ENCODE measurements around the gene PRRG2.

Gene PRRG2

DNA sequence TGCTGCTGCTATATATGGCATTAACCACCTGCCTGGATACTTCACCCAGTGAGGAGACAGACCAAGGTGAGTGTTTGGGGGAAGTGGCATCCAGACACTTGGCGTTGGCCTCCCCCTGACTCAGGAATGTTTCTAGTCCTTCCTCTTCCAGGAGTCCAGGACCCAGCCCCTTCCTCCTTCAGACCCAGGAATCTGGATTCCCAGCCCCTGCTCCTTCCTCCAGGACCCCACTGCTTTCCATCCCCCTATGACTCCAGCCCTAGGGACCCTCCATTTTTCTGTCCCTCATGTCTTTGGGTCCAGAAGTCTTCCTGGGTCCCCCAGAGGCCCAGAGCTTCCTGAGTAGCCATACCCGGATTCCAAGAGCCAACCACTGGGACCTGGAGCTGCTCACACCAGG, 2.1 kb downstream of the PRRG2 start:
- Histone ChIP-seq H3K36me3 (ENCODE audit: control insufficient read depth in 5 of 5, insufficient read depth in 5 of 5, low read length in 5 of 5) (no peaks in the 10 kb centered on the region), H3K4me1 (ENCODE audit: control insufficient read depth in 5 of 5, insufficient read depth in 5 of 5, low read length in 5 of 5) (peaks cover 4 to 25% (median 21%) of the 10 kb centered on the region in 5 donors), H3K27me3 (ENCODE audit: control insufficient read depth in 5 of 5, insufficient read depth in 4 of 5, low read length in 5 of 5) (no peaks in the 10 kb centered on the region), H3K4me3 (ENCODE audit: low read depth in 1 of 5, low read length in 5 of 5) (no peak overlapping the region), H3K27ac (ENCODE audit: low read depth, low read length) (no peak overlapping the region), H3K9me3 (ENCODE audit: control insufficient read depth in 5 of 5, low read length in 5 of 5) (no peaks in the 10 kb centered on the region), H3K9ac (ENCODE audit: low read length in 5 of 5) (no peak overlapping the region)

DNA sequence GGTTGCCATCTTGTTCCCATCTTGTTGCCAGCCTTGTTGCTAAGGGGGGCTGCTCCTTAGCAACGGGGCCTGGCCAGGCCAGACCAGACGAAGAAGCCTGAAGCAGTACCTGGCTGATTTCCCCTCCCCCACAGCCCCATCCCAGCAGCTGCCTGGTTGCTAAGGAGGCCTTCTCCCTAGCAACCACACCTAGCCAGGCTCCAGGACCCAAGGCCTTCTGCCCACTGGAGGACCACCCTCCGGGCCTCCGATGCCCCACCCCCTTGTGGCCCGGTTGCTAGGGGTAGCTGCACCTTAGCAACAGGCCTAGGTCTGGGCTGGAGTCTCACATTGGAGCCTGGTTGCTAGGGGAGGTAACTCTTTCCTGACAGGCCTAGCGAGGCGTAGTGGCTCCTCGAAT, 3.9 kb downstream of the PRRG2 start:
- Histone ChIP-seq H3K27me3 (ENCODE audit: control insufficient read depth in 5 of 5, insufficient read depth in 4 of 5, low read length in 5 of 5) (no peaks in the 10 kb centered on the region), H3K27ac (ENCODE audit: low read depth, low read length) (no peak overlapping the region), H3K4me1 (ENCODE audit: control insufficient read depth in 5 of 5, insufficient read depth in 5 of 5, low read length in 5 of 5) (peaks cover 4 to 12% (median 8%) of the 10 kb centered on the region in 5 donors)

DNA sequence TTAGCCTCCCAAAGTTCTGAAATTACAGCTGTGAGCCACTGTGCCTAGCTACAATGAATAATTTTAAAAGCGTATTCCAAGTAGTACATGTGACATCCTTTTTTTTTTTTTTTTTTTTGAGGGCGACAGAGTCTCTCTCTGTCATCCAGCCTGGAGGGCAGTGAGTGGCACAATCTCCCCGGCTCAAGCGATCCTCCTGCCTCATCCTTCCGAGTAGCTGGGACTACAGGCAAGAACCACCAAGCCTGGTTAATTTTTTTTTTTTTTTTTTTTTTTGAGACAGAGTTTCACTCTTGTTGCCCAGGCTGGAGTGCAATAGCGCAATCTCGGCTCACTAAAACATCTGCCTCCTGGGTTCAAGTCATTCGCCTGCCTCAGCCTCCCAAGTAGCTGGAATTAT, 6.1 kb downstream of the PRRG2 start:
- no peaks in the 10 kb centered on the region for H3K9me3 ChIP-seq (ENCODE audit: control insufficient read depth in 5 of 5, low read length in 5 of 5)
- H3K4me3 ChIP-seq (ENCODE audit: low read depth in 1 of 5, low read length in 5 of 5) = no peak overlapping the region
- no peaks in the 10 kb centered on the region for H3K36me3 ChIP-seq (ENCODE audit: control insufficient read depth in 5 of 5, insufficient read depth in 5 of 5, low read length in 5 of 5)
- H3K4me1 ChIP-seq (ENCODE audit: control insufficient read depth in 5 of 5, insufficient read depth in 5 of 5, low read length in 5 of 5) = peaks cover under 1 to 14% (median 13%) of the 10 kb centered on the region in 5 donors
- H3K9ac ChIP-seq (ENCODE audit: low read length in 5 of 5) = no peak overlapping the region
- no peak overlapping the region for H3K27ac ChIP-seq (ENCODE audit: low read depth, low read length)
- no peaks in the 10 kb centered on the region for H3K27me3 ChIP-seq (ENCODE audit: control insufficient read depth in 5 of 5, insufficient read depth in 4 of 5, low read length in 5 of 5)

More for the DNA sequence above, 3.9 kb downstream of the PRRG2 start:
- Histone ChIP-seq H3K36me3 (ENCODE audit: control insufficient read depth in 5 of 5, insufficient read depth in 5 of 5, low read length in 5 of 5) (no peaks in the 10 kb centered on the region), H3K9me3 (ENCODE audit: control insufficient read depth in 5 of 5, low read length in 5 of 5) (no peaks in the 10 kb centered on the region), H3K9ac (ENCODE audit: low read length in 5 of 5) (no peak overlapping the region), H3K4me3 (ENCODE audit: low read depth in 1 of 5, low read length in 5 of 5) (no peak overlapping the region)

DNA sequence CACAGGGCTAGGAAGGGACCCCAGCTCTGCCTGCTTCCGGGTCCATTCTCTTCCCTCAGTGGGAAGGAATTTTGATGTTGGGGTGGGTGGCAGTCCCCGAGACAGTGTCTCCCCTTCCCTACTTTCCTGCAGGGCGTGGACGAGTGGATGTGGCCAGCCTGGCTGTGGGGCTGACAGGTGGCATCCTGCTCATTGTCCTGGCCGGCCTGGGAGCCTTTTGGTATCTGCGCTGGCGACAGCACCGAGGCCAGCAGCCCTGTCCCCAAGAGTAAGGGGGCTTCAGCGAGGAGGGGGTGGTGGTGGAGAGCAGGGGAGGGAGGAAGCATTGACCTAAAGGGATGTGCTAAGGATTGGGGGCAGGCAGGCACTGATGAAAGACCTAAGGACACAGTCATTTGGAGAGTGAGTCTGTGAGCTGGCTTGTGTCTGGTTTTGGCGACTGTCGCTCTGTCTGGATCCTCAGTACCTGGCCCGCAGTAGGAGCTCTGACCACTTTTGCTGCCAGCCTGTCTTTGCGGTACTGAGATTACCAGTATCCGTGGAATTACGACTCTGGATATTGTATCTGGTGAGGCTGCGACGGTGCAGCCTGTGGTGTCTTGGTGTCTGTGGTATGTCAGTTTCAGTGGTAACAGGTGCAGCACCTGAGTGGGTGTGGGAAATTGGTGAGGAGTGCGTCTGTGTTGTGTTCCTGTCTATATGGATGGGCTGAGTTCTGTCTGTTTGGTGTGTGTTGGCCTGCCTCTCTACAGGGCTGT, 7.4 kb downstream of the PRRG2 start:
- Histone ChIP-seq H3K4me3 (ENCODE audit: low read depth in 1 of 5, low read length in 5 of 5) (no peak overlapping the region), H3K4me1 (ENCODE audit: control insufficient read depth in 5 of 5, insufficient read depth in 5 of 5, low read length in 5 of 5) (peaks cover 5 to 27% (median 25%) of the 10 kb centered on the region in 5 donors), H3K9ac (ENCODE audit: low read length in 5 of 5) (peak overlapping the region in 1 of 5 donors; percentile 28), H3K36me3 (ENCODE audit: control insufficient read depth in 5 of 5, insufficient read depth in 5 of 5, low read length in 5 of 5) (no peaks in the 10 kb centered on the region), H3K27ac (ENCODE audit: low read depth, low read length) (no peak overlapping the region), H3K27me3 (ENCODE audit: control insufficient read depth in 5 of 5, insufficient read depth in 4 of 5, low read length in 5 of 5) (no peaks in the 10 kb centered on the region), H3K9me3 (ENCODE audit: control insufficient read depth in 5 of 5, low read length in 5 of 5) (no peaks in the 10 kb centered on the region)

DNA sequence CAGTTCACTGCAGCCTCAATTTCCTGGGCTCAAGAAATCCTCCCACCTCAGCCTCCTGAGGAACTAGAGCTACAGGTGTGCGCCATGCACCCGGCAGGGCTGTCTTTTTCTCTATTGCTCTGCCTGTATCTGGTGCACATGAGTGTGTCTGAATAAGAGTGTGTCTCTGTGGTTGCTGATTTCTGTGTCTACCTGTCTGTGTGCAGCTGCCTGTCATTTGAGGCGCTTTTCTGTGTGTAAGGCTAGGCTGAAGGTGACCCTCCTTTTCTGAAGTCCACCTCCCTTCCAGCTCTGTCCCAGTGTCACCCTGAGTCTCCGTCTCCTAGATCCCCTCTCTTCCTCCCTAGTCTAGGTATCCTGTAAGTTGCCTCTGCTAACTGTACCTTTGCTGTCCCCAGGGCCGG, 8.4 kb downstream of the PRRG2 start:
- Histone ChIP-seq H3K4me3 (ENCODE audit: low read depth in 1 of 5, low read length in 5 of 5) (no peak overlapping the region), H3K4me1 (ENCODE audit: control insufficient read depth in 5 of 5, insufficient read depth in 5 of 5, low read length in 5 of 5) (peaks cover 5 to 34% (median 33%) of the 10 kb centered on the region in 5 donors), H3K27me3 (ENCODE audit: control insufficient read depth in 5 of 5, insufficient read depth in 4 of 5, low read length in 5 of 5) (no peaks in the 10 kb centered on the region), H3K36me3 (ENCODE audit: control insufficient read depth in 5 of 5, insufficient read depth in 5 of 5, low read length in 5 of 5) (peaks cover 3 to 9% (median 7%) of the 10 kb centered on the region in 5 donors), H3K27ac (ENCODE audit: low read depth, low read length) (no peak overlapping the region), H3K9me3 (ENCODE audit: control insufficient read depth in 5 of 5, low read length in 5 of 5) (no peaks in the 10 kb centered on the region), H3K9ac (ENCODE audit: low read length in 5 of 5) (no peak overlapping the region)

DNA sequence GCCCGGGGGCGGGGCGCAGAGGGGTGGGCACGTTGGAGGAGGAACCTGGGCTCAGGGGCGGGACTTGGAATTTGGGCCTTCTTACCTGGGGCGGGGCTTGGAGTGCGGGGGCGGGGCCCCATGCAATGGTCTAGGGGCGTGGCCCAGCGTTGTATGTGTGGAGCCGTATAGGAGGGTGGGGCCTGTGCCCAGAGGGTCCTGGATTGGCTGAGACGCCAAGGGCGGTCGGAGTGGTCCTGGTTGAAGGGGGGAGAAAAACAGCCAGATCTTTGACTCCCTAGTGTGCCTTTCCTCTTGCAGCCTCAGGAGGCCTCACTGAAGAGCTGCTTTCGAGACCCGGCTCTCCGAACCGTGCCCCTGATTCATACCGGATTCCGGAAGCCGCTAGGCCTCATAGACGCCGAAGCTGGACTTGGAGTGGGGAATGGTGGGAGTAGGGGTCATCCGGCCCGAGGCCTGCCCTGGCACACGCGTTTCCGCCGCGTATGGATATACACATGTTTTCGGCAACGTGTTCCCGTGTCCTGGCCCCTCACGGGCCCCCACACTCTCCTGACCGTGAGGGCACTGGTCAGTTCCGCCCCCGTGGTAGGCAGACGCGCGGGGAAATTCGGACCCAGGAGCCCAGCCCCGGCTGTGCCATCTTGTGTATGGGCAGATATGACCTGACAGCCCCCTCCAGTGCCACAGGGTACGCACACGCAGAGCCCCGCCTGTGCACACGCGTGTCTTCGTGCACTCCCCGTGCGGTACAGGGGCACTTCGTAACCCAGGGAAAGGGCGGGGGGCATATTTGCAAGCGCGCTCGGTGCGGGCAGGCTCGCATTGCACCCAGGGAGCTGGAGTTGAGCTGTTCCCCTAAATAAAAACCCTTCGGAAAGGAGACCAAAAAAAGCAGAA, 9.2 kb downstream of the PRRG2 start:
- Histone ChIP-seq H3K27me3 (ENCODE audit: control insufficient read depth in 5 of 5, insufficient read depth in 4 of 5, low read length in 5 of 5) (no peaks in the 10 kb centered on the region), H3K27ac (ENCODE audit: low read depth, low read length) (peak overlapping the region; percentile 93), H3K9me3 (ENCODE audit: control insufficient read depth in 5 of 5, low read length in 5 of 5) (no peaks in the 10 kb centered on the region), H3K4me1 (ENCODE audit: control insufficient read depth in 5 of 5, insufficient read depth in 5 of 5, low read length in 5 of 5) (peaks cover 5 to 34% (median 33%) of the 10 kb centered on the region in 5 donors), H3K4me3 (ENCODE audit: low read depth in 1 of 5, low read length in 5 of 5) (peak overlapping the region; percentile 73 to 88 (median 79)), H3K9ac (ENCODE audit: low read length in 5 of 5) (peak overlapping the region; percentile 19 to 87 (median 67)), H3K36me3 (ENCODE audit: control insufficient read depth in 5 of 5, insufficient read depth in 5 of 5, low read length in 5 of 5) (peaks cover 4 to 14% (median 12%) of the 10 kb centered on the region in 5 donors)

DNA sequence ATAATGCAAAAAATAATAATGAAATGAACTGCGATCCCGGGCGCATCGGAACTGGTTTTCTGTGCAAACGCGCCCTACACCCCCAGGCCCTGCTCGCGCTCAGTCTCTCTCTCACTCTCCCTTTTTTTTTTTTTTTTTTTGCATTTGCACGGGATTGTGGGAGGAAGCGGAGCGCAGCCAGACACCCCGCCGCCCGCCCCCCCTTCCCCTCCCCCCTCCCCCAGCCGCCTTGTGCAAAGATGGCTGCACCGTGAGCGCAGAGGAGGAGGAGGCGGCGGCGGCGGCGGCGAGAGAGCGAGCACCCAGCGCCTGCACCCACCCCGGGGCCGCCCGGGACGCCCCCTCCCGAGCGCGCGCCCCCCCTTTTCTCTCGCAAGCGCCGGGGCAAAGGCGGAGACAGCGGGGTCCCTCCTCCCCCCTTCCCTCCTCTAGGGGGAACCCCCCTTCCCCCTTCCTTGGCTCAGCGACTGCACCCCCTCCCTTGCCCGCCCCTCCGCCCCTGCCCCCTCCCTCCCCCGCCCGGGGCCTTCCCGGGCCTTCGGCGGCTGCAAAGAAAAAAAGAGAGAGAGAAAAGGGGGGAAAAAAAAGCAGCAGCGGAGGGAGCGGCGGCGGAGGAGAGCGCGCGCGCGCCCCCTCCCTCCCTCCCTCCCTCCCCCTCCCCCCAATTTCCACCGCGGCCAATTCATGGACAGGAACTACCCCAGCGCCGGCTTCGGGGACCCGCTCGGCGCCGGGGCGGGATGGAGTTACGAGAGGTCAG, 10.0 kb downstream of the PRRG2 start, which contains the start of gene PRR12:
Gene PRR12, plus strand, starts transcription at position 212 of the 760 bp plus-strand sequence. Its CDS starts 473 bp downstream, at position 685.
- H3K36me3 ChIP-seq (ENCODE audit: control insufficient read depth in 5 of 5, insufficient read depth in 5 of 5, low read length in 5 of 5) = peaks cover 4 to 22% (median 17%) of the 10 kb centered on the region in 5 donors
- no peaks in the 10 kb centered on the region for H3K9me3 ChIP-seq (ENCODE audit: control insufficient read depth in 5 of 5, low read length in 5 of 5)
- H3K4me1 ChIP-seq (ENCODE audit: control insufficient read depth in 5 of 5, insufficient read depth in 5 of 5, low read length in 5 of 5) = peaks cover 5 to 34% (median 33%) of the 10 kb centered on the region in 5 donors
- no peaks in the 10 kb centered on the region for H3K27me3 ChIP-seq (ENCODE audit: control insufficient read depth in 5 of 5, insufficient read depth in 4 of 5, low read length in 5 of 5)
- peak within 1 kb of the TSS; percentile 93 for H3K27ac ChIP-seq (ENCODE audit: low read depth, low read length)
- peak within 1 kb of the TSS; percentile 77 to 88 (median 82) for H3K4me3 ChIP-seq (ENCODE audit: low read depth in 1 of 5, low read length in 5 of 5)
- peak within 1 kb of the TSS; percentile 19 to 87 (median 67) for H3K9ac ChIP-seq (ENCODE audit: low read length in 5 of 5)

DNA sequence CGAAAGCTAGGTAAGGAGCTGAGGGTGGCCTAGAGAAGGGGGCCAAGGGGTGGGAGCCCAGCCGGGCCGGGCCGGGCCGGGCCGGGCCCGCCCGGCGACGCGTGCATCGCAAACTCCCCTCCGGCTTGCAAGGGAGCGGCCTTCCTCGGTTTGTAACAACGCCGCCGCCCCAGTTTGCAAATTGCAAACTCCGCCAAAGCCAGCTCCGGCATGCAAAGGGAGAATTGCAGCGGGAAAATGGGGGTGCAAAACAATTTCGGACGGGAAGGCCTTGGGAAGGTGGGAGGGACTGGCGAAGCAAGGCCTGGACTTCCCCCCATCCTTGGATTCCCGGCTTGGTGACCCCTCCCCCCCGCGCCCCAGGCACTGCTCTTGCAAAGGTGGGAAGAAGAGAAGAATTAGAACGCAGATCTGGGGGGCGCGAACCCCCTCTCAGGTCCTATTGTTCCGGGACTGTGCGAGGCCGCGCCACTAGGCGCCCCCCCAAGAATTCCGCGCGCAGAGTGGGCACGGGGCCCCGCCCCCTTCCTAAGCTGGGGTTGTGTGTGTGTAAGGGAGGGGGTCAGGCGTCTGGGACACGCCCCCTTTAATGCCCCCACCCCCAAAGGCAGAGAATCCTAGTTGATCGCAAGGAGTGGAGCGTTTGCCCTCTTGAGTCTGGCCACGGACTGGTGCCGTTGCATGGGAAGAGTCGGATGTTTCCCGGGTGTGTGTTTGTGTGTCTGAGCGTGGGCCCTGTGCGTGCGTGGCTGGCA, 10.8 kb downstream of the PRRG2 start:
- Histone ChIP-seq H3K27ac (ENCODE audit: low read depth, low read length) (peak overlapping the region; percentile 72), H3K27me3 (ENCODE audit: control insufficient read depth in 5 of 5, insufficient read depth in 4 of 5, low read length in 5 of 5) (no peaks in the 10 kb centered on the region), H3K4me3 (ENCODE audit: low read depth in 1 of 5, low read length in 5 of 5) (peak overlapping the region; percentile 76 to 88 (median 81)), H3K36me3 (ENCODE audit: control insufficient read depth in 5 of 5, insufficient read depth in 5 of 5, low read length in 5 of 5) (peaks cover 4 to 28% (median 21%) of the 10 kb centered on the region in 5 donors), H3K9ac (ENCODE audit: low read length in 5 of 5) (peak overlapping the region; percentile 61 to 80 (median 64)), H3K9me3 (ENCODE audit: control insufficient read depth in 5 of 5, low read length in 5 of 5) (no peaks in the 10 kb centered on the region), H3K4me1 (ENCODE audit: control insufficient read depth in 5 of 5, insufficient read depth in 5 of 5, low read length in 5 of 5) (peaks cover 5 to 34% (median 33%) of the 10 kb centered on the region in 5 donors)
